ENCODE results near the gene ABCC1. TPM values are rescaled to one million over a fixed set of nuclear protein-coding genes. Genes with fewer than 3 reads are reported as not detected.
A peak's percentile ranks its signal among the peaks of the same experiment; 100 is the strongest.

The ABCC1 gene
- total RNA-seq, 2 experiments from 2014 or later: 42.9 to 44.8 TPM

DNA sequence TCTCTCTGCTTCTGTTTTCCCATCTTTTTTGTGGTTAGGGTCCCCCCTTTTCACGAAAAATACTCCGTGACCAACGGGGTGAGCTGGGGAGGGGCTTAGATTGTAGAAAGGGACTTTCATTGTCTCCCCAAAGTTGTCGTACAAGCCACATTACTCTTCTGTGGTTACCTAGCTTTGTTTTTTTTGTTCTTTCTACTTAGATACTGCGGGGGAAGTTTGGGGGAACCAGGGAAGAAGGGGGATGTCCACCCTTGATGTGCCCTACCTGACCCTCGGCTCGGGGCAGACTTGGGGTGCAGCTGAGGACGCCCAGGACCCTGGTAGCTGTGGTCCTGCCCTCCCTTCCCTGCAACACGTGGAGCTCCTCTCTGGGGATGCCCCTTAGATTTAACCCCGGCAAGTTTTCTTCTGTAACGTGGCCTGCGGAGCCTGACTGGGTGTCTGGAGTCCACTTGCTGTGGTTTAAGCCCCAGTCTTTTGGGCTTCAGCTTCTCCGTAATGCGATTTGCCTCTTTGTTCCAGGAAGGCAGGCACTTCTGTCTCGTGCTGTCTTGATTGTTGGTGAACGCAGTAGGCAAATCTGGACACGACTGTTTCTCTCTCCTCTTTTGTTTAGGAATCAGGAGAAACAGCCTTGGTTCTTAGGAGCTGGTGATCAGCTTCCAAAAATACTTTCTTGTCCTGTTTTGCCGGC is 892 bp downstream of the ABCC1 start:
- no peaks in the 10 kb centered on the region for H3K9me3 Mint-ChIP-seq

DNA sequence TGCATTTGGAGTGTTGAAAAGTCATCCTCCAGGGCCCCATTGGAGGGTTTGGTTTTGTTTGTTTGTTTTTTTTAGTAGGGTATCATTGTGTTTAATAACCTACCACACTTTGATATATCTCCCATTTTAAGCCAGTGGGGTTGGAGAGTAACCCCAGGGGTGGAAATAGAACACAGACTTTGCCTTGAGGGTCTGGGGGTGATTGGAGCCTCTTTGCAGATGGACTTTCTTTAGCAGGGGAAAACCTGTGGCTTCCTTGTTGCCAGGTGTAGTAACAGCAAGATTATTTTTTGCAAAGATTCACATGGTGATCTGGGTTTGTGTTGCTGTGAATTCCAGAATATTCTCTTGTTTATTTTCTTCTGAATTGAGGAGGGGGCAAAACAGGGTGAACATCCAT is 1.5 kb downstream of the ABCC1 start:
- peak overlapping the region; percentile 3 to 86 for H3K27ac ChIP-seq (ENCODE audit: low read depth in 1 of 2, low read length in 2 of 2)
- no peak for ATAC-seq (ENCODE audit: poor library complexity)
- peak overlapping the region; percentile 98 for H3K4me3 Mint-ChIP-seq
- peak overlapping the region; percentile 94 for H3K27ac Mint-ChIP-seq
- H3K36me3 ChIP-seq (ENCODE audit: insufficient read depth, low read length): no peaks in the 10 kb centered on the region
- ChIA-PET CTCF (interaction anchor here (1.5 to 1.6 kb wide), 2 partner anchors 62 to 82 kb away, joined by 4 to 7 read pairs; partner anchors contain the start of gene CEP20), POLR2A (interaction anchor here (1.2 to 1.7 kb wide), 4 partner anchors 9 to 83 kb away, joined by 4 to 20 read pairs (median 10); partner anchors contain the start of gene CEP20)
- H3K4me1 ChIP-seq (ENCODE audit: insufficient read depth, low read length): peaks cover 62% of the 10 kb centered on the region
- H3K4me3 ChIP-seq (ENCODE audit: low read length): peak overlapping the region; percentile 88
- peaks cover 12% of the 10 kb centered on the region for H3K36me3 Mint-ChIP-seq (ENCODE audit: low read depth)
- intact Hi-C loops (cut with DNase I, micrococcal nuclease): loop anchor here (1.0 to 5.0 kb wide), 4 partner anchors 10 to 74 kb away; partner anchors contain the start of gene CEP20 (in 1 of the 2)
- no peaks in the 10 kb centered on the region for H3K9me3 Mint-ChIP-seq
- no peaks in the 10 kb centered on the region for H3K27me3 Mint-ChIP-seq
- H3K27me3 ChIP-seq (ENCODE audit: control insufficient read depth in 1 of 2, insufficient read depth in 2 of 2, low read length in 2 of 2): no peaks in the 10 kb centered on the region
- H3K4me1 Mint-ChIP-seq (ENCODE audit: low read depth): peaks cover 52% of the 10 kb centered on the region
- DNase-seq: peak in 1 of 14 experiments; percentile 9
- H3K9me3 ChIP-seq (ENCODE audit: control insufficient read depth in 1 of 2, insufficient read depth in 1 of 2, low read length in 2 of 2): no peaks in the 10 kb centered on the region
- TF ChIP-seq, protein P1, sequence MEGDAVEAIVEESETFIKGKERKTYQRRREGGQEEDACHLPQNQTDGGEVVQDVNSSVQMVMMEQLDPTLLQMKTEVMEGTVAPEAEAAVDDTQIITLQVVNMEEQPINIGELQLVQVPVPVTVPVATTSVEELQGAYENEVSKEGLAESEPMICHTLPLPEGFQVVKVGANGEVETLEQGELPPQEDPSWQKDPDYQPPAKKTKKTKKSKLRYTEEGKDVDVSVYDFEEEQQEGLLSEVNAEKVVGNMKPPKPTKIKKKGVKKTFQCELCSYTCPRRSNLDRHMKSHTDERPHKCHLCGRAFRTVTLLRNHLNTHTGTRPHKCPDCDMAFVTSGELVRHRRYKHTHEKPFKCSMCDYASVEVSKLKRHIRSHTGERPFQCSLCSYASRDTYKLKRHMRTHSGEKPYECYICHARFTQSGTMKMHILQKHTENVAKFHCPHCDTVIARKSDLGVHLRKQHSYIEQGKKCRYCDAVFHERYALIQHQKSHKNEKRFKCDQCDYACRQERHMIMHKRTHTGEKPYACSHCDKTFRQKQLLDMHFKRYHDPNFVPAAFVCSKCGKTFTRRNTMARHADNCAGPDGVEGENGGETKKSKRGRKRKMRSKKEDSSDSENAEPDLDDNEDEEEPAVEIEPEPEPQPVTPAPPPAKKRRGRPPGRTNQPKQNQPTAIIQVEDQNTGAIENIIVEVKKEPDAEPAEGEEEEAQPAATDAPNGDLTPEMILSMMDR (IDR thresholded peaks at IDR 0.05): no peak

More for the DNA sequence above, 892 bp downstream of the ABCC1 start:
- no peaks in the 10 kb centered on the region for H3K27me3 Mint-ChIP-seq
- ChIA-PET CTCF (interaction anchor here (1.5 to 1.6 kb wide), 2 partner anchors 62 to 83 kb away, joined by 4 to 7 read pairs; partner anchors contain the start of gene CEP20), POLR2A (interaction anchor here (0.8 to 1.7 kb wide), 4 partner anchors 10 to 83 kb away, joined by 5 to 20 read pairs (median 12); partner anchors contain the start of gene CEP20)
- intact Hi-C loops (cut with DNase I, micrococcal nuclease): loop anchor here (1.0 to 5.0 kb wide), 4 partner anchors 11 to 75 kb away; partner anchors contain the start of gene CEP20 (in 1 of the 2)
- no peaks in the 10 kb centered on the region for H3K9me3 ChIP-seq (ENCODE audit: control insufficient read depth in 1 of 2, insufficient read depth in 1 of 2, low read length in 2 of 2)
- H3K4me1 ChIP-seq (ENCODE audit: insufficient read depth, low read length): peaks cover 57% of the 10 kb centered on the region
- peak overlapping the region; percentile 3 to 86 for H3K27ac ChIP-seq (ENCODE audit: low read depth in 1 of 2, low read length in 2 of 2)
- peaks cover 46% of the 10 kb centered on the region for H3K4me1 Mint-ChIP-seq (ENCODE audit: low read depth)
- H3K4me3 Mint-ChIP-seq: peak overlapping the region; percentile 98
- TF ChIP-seq, protein P1 (IDR thresholded peaks at IDR 0.05): no peak
- H3K4me3 ChIP-seq (ENCODE audit: low read length): peak overlapping the region; percentile 88
- no peaks in the 10 kb centered on the region for H3K36me3 ChIP-seq (ENCODE audit: insufficient read depth, low read length)
- H3K27me3 ChIP-seq (ENCODE audit: control insufficient read depth in 1 of 2, insufficient read depth in 2 of 2, low read length in 2 of 2): no peaks in the 10 kb centered on the region
- DNase-seq (peak in 9 of 14 experiments; percentile 20 to 86 (median 36)), ATAC-seq (ENCODE audit: poor library complexity) (peak; percentile 53)
- H3K27ac Mint-ChIP-seq: peak overlapping the region; percentile 94
- peaks cover 12% of the 10 kb centered on the region for H3K36me3 Mint-ChIP-seq (ENCODE audit: low read depth)

DNA sequence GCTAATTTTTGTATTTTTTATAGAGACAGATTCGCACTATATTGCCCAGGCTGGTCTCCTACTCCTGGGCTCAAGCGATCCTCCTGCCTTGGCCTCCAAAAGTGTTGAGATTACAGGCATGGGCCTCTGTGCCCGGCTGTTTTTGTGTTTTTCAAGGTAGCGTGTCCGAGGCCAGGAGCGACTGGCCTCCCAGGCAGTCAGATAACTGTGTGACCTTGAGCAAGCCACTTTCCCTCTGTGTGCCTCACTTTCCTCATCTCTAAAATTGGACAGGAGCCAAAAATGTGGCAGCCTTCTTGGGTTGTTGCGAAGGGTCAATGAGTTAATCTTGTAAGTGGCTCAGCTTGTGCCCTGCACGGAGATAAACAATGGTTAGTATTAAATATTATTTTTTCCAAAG is 2.4 kb downstream of the ABCC1 start:
- POLR2A ChIA-PET: interaction anchor here (0.7 to 1.6 kb wide), 3 partner anchors 47 to 96 kb away, joined by 4 to 5 read pairs (median 4); no protein-coding TSS in a partner anchor

More for the DNA sequence above, 2.4 kb downstream of the ABCC1 start:
- peak overlapping the region; percentile 81 for H3K4me3 Mint-ChIP-seq
- H3K27me3 ChIP-seq (ENCODE audit: control insufficient read depth in 1 of 2, insufficient read depth in 2 of 2, low read length in 2 of 2): no peaks in the 10 kb centered on the region
- peaks cover 72% of the 10 kb centered on the region for H3K4me1 ChIP-seq (ENCODE audit: insufficient read depth, low read length)
- H3K4me3 ChIP-seq (ENCODE audit: low read length): no peak overlapping the region
- intact Hi-C loops (cut with DNase I, micrococcal nuclease): loop anchor here in 1 of 2 experiments (5.0 kb wide), 1 partner anchor 35 kb away; no protein-coding TSS in a partner anchor
- H3K9me3 Mint-ChIP-seq: no peaks in the 10 kb centered on the region
- no peaks in the 10 kb centered on the region for H3K27me3 Mint-ChIP-seq
- H3K27ac ChIP-seq (ENCODE audit: low read depth in 1 of 2, low read length in 2 of 2): no peak overlapping the region
- peaks cover 61% of the 10 kb centered on the region for H3K4me1 Mint-ChIP-seq (ENCODE audit: low read depth)
- H3K9me3 ChIP-seq (ENCODE audit: control insufficient read depth in 1 of 2, insufficient read depth in 1 of 2, low read length in 2 of 2): no peaks in the 10 kb centered on the region
- TF ChIP-seq, protein P1 (IDR thresholded peaks at IDR 0.05): no peak
- H3K36me3 ChIP-seq (ENCODE audit: insufficient read depth, low read length): no peaks in the 10 kb centered on the region
- peaks cover 12% of the 10 kb centered on the region for H3K36me3 Mint-ChIP-seq (ENCODE audit: low read depth)
- DNase-seq: peak in 1 of 14 experiments; percentile 9
- H3K27ac Mint-ChIP-seq: peak overlapping the region; percentile 94
- no peak for ATAC-seq (ENCODE audit: poor library complexity)
- CTCF ChIA-PET: interaction anchor here (0.7 kb wide), 1 partner anchor 74 kb away, joined by 3 read pairs; no protein-coding TSS in a partner anchor

Data from CD4-positive, alpha-beta T cell (primary cell).